ENCODE data around the gene CLTRN.
"Not testable (repeated sequence)": the region's sequence is repeated elsewhere in the genome, so short reads cannot be mapped to it uniquely, and the experiment has no call there.

Gene CLTRN, protein sequence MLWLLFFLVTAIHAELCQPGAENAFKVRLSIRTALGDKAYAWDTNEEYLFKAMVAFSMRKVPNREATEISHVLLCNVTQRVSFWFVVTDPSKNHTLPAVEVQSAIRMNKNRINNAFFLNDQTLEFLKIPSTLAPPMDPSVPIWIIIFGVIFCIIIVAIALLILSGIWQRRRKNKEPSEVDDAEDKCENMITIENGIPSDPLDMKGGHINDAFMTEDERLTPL

DNA sequence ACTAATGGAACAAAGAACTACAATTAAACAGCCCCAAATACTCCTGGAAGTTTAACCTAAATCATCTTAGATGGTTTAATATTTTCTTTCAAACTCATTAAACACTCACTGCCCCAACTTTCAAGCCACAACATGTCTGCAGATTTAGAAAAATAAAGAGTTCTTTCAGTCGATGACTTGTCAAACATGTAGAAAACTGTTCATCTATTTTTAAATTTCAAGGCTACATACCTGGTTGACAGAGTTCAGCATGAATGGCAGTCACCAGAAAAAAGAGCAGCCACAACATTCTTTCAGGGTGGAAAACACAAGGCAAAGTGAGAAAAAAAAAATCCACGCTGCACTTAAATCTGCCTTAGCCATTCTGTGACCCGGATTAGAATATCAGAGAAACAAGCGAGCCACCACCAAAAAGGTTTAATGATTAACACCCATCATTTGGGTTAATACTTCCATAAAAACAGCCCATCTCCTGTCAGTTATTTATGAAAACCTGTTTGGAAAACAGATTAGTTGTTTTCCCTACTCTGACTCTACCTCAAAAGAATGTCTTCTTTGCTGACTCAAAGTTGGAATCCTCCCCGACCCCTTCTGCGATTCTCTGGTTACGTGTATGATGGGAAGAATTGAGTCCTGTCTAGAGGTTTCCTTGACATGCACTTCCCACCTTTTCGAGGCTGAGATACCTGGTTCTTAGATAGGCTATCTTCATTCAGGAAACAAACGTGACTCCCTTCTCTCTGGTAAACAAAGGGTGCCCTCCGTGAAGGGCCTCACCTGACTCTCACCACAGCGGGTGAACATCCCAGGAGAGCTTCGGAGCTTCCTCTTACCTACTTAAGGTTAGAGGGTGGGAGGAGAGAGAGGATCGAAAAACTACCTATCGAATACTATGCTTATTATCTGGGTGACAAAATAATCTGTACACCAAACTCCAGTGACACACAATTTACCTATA is at the start of gene CLTRN:
TSS of gene CLTRN (minus strand) at position 319 of the 958 bp plus-strand sequence. CDS start at position 289, 30 bp downstream.
- no peak for DNase-seq (ENCODE audit: low read depth)

GRCh38 chrX:15704273-15704672 is 39.7 kb upstream of the CLTRN start:
- not testable (repeated sequence) for DNase-seq (ENCODE audit: low read depth)

DNA sequence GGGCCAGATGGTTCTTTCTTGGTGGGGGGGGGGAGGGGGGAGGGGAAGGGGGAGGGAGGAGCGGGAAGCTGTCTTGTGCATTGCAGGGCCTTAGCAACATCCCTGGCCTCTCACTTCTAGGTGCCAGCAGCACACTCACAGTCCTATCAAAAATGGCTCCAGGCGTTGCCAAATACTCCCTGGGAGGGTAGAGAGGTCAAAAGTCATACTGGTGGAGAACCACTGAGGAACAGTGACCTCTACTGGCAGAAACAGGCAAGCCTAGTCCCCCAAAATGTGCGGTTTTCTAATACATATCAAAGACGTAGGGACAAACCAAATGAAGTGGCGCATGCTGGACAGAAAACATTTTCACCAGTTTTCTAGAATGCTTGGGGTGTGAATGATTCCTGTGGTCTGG is 39.2 kb upstream of the CLTRN start:
- not testable (repeated sequence) for DNase-seq (ENCODE audit: low read depth)

DNA sequence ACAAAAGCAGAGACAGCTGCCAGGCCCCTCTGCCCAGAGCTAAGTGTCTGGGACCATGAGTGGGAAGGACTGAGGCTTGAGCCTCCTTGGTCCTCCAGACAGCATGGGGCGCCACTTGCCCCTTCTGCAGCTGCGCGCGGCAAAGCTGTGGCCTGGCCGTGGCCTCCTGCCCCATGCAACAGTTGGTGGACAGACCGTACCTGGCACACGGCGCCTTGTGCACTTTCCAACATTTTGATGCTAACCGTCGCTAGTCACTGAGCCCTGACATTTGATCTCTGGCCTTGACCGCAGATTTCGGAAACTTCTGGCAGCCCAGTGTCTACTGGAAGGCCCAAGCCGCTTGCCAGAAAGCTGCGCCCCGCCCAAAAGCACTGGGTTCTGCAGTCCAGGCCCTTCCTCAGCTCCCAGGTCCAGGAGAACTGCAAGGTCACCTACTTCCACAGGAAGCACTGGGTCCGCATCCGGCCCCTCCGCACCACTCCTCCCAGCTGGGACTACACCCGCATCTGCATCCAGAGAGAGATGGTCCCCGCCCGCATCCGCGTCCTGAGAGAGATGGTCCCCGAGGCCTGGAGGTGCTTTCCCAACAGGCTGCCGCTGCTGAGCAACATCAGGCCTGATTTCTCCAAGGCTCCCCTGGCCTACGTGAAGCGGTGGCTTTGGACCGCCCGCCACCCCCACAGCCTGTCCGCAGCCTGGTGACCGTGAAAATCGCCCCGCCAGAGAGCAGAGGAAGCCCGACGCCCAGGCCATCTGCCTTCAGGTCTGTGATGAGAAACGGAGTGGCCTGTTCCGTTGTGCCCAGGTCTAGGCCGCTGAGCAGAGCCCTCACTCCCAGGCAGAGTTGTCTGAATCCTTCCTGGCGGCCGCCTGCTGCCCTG is 38.1 kb upstream of the CLTRN start:
- DNase-seq (ENCODE audit: low read depth) = no peak

DNA sequence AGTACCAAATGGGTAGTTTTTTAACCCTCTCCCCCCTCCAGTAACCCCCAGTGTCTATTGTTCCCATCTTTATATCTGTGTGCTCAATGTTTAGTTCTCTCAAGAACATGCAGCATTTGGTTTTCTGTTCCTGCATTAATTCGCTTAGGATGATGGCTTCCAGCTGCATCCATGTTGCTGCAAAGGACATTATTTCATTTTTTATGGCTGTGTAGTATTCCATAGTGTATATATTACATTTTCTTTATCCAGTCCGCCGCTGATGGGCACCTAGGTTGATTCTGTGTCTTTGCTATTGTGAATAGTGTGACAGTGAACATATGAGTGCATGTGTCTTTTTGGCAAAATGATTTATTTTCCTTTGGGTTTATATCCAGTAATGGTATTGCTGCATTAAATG is 31.9 kb upstream of the CLTRN start:
- no peak for DNase-seq (ENCODE audit: low read depth)

DNA sequence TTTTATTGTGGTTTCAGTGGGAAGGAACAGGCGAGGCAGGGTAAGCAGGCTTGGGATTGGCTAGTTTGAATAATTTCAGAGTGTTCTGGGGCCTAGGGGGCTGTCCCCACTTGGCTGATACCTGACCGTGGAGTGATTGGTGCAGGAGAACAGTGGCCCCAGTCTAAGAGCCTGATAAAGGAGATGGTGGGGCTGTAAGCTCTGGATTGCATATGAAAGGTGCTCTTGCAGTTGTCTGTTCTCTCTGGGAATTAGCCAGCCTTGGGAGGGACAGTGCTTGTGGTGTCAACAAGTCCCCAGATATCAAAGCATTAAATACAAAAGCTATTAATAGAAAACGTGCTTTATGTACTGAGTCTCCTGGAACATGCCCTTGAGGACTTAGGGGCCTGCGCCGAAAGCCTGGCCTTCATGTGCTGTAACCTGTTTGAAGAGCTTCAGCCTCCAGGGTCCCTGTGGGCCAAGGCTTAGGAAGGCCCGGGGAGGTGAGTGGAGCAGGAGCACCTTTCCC is 30.4 kb upstream of the CLTRN start:
- no peak for DNase-seq (ENCODE audit: low read depth)

- DNase-seq (ENCODE audit: low read depth) = no peak
Observed at GRCh38 chrX:15686818-15687685, 22.4 kb upstream of the CLTRN start.

GRCh38 chrX:15683193-15683592 is 18.6 kb upstream of the CLTRN start:
- DNase-seq (ENCODE audit: low read depth) = no peak

DNA sequence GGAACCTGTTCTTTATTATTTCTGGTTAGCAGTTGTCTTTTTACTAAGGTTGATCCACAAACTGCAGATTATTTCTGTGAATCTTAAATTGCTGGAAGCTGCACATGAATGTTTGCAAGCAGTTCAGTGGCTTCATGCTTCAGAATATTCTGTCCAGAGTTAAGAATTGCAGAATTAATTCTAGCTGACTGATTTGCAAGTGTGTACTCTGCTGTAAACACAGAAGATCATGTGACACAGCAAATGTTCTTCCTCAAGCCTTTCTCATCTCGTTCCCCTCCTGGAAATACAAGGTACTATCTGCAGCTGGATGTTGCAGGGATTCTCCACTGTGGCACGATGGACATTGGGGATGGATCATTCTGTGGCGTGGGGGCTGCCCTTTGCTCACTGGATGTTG is 16.8 kb upstream of the CLTRN start:
- no peak for DNase-seq (ENCODE audit: low read depth)

- DNase-seq (ENCODE audit: low read depth) = no peak
Observed at GRCh38 chrX:15680401-15680800, 15.8 kb upstream of the CLTRN start.

DNA sequence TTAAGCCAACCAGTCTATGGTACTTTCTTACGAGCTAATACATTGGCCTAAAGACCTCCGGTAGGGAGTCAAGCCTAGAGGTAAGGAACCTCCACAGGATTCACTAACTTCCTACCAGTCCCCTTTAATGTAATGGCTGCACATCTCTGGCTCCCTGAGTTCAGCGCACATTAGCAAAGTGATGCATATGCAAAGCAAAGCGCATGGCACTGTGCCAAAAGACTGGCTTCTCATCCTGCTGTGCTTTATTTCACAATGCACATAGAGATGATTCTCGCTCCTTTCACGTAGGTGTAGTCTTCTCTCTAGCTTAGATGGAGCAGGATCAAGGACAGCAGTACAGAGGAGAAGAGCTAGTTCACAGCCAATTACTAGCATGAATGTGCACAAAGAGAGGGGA is 14.6 kb upstream of the CLTRN start:
- DNase-seq (ENCODE audit: low read depth) = no peak

GRCh38 chrX:15678339-15678738 is 13.7 kb upstream of the CLTRN start:
- no peak for DNase-seq (ENCODE audit: low read depth)

DNA sequence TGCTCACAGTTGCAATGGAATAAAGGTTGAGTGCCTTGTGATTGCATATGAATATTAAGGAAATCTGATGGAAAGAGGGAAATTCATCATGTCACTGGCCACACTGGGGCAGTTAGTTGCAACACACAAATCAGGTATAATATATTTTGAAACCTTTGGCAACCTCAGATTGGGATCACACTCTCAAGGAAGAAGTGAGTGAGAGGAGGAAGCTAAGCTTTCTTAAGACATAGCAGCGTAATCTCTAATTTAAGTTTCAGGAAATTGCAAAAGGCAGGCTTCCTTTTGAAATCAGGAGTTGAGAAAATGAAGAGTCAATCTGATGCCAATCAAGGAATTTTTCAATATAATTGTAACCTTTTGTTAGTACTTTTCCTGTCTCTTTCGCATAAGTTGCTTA is 12.3 kb upstream of the CLTRN start:
- DNase-seq (ENCODE audit: low read depth) = no peak

DNA sequence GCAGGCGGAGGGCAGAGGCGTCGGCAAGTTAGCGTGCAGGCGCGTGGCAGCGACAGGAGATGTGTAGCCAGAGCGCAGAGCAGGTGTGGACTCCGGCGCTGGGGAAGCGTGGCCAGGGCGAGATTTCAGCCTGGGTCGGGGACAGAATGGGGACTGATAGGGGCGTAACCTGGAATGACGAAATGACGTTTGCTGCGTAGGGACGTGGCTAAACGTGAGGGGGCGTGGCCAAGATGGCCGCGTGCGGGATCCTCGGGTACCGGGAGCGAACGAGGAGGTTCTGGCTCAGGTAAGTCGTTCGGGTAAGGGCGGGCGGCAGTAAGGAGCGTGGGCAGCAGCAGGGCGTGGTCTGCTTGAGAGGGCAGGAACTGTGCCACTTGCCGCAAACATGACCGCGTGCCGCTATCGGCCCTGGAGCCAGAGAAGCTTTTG is 10.9 kb upstream of the CLTRN start:
- no peak for DNase-seq (ENCODE audit: low read depth)

DNA sequence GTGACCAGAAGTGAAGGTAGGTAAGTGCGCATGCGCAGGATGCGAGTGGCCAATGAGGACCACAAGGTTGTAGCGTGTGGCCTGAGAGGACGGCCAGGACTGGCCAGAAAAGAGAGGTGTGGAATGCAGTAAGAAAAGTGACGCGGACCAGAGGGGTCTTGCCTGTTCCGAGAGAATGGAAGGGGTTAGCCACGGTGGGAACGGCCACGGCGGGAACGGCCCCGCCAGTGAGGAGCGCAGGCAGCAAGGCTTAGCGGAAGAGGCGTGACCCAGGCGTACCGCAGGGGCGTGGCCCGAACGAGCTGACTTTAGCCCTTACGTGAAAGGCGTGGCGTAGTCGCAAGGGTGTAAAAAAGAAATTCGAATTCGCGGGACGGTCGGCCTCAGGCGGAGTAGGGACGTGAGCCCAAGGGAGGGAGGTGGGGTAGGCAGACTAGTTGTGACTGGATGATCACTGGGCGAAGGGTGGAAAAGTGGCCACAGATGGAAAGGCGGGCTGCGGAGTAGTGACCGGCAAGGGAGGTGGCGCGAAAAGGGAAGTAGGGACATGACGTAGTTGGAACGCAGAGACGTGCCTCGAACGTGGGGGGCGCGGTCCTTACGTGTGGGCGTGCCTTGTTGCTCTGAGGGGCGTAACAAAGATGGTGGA is 10.4 kb upstream of the CLTRN start:
- DNase-seq (ENCODE audit: low read depth) = peak; percentile 75

GRCh38 chrX:15674514-15674840 is 9.9 kb upstream of the CLTRN start:
- no peak for DNase-seq (ENCODE audit: low read depth)

- DNase-seq (ENCODE audit: low read depth) = no peak
Observed at GRCh38 chrX:15673970-15674369, 9.4 kb upstream of the CLTRN start.

DNA sequence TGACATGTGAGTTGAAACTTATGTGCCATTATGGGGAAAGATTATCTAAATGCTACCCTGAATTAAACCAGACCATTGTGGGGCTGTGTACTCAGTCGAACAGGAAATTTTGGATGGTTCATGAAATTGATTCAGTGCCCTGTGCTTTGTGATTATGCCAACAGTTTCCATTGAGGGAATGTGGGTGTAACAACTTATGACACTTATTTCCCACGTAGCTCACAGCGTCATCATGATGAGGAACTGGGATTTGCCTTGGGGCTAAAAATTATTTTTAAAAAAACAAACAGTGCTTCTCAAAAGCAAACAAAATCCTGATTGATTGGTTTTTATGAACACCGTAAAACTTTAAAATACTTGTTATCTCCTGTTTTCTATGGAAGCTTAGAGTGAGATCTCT is 8.3 kb upstream of the CLTRN start:
- no peak for DNase-seq (ENCODE audit: low read depth)

- DNase-seq (ENCODE audit: low read depth) = no peak
Observed at GRCh38 chrX:15663439-15663838, 1.2 kb downstream of the CLTRN start.

DNA sequence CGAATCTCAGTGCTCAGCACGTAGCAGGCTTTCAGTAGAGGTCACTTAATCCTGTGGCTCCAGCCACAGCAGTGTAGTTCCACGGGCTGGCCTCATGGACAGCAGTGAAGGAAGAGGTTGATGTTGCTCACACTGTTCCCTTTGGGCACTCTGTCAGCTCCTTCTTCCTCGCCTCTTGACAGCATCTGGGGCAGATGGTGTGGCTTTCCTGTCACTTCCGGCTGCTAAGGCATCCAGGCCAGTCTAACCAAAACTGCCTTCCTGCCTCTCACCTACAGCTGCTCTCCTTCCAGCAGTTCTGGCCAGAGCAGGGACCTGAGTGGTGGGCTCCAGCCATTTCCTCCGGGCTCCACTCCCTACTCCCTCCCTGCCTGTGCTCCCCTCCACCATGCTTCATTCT is 9.8 kb downstream of the CLTRN start:
- DNase-seq (ENCODE audit: low read depth) = not testable (repeated sequence)

DNA sequence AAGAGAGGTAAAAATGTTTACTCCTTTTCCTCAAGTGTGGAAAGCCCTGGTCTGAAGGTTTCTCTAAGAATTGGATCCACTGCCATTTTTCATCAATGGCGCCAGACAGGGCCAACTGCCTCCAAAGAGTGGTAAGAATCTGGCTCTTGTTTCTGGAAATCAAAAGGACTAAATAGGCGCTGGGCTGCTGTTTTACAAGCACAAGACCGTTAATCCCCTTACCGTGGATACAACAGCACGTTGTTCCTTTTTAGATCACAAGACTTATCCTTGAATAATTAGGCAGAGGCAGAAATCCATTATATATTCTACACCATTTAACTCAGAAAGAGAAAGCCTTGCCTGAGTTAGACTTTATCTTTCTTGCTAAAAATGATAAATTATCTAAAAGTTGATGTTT is 10.6 kb downstream of the CLTRN start:
- DNase-seq (ENCODE audit: low read depth) = no peak

Measured in HS-5 (cell line).